ENCODE results near the gene DNAAF9.
"Not testable (repeated sequence)": the region's sequence is repeated elsewhere in the genome, so short reads cannot be mapped to it uniquely, and the experiment has no call there.

DNAAF9 gene

GRCh38 chr20:3407040-3407770 lies at the start of gene DNAAF9:
Gene DNAAF9 (minus strand): TSS chr20:3407669. CDS start chr20:3407557, 112 bp downstream.
- peak in 1 of 2 donors; percentile 18 for DNase-seq (ENCODE audit: low read depth in 2 of 2)

GRCh38 chr20:3456648-3457047 lies 49.2 kb upstream of the DNAAF9 start:
- DNase-seq (ENCODE audit: low read depth in 2 of 2), result no peak

- no peak for DNase-seq (ENCODE audit: low read depth in 2 of 2)
Measured at GRCh38 chr20:3454831-3455230, 47.4 kb upstream of the DNAAF9 start.

- no peak for DNase-seq (ENCODE audit: low read depth in 2 of 2)
Measured at GRCh38 chr20:3452690-3453089, 45.2 kb upstream of the DNAAF9 start.

GRCh38 chr20:3452136-3452535 lies 44.7 kb upstream of the DNAAF9 start:
- no peak for DNase-seq (ENCODE audit: low read depth in 2 of 2)

- no peak for DNase-seq (ENCODE audit: low read depth in 2 of 2)
Measured at GRCh38 chr20:3449319-3449718, 41.9 kb upstream of the DNAAF9 start.

GRCh38 chr20:3447321-3447720 lies 39.9 kb upstream of the DNAAF9 start:
- no peak for DNase-seq (ENCODE audit: low read depth in 2 of 2)

- DNase-seq (ENCODE audit: low read depth in 2 of 2), result no peak
Measured at GRCh38 chr20:3446779-3447178, 39.3 kb upstream of the DNAAF9 start.

- DNase-seq (ENCODE audit: low read depth in 2 of 2), result no peak
Measured at GRCh38 chr20:3436864-3437574, 29.6 kb upstream of the DNAAF9 start.

- no peak for DNase-seq (ENCODE audit: low read depth in 2 of 2)
Measured at GRCh38 chr20:3434232-3434631, 26.8 kb upstream of the DNAAF9 start.

- no peak for DNase-seq (ENCODE audit: low read depth in 2 of 2)
Measured at GRCh38 chr20:3433744-3434143, 26.3 kb upstream of the DNAAF9 start.

GRCh38 chr20:3432844-3433243 lies 25.4 kb upstream of the DNAAF9 start:
- DNase-seq (ENCODE audit: low read depth in 2 of 2), result no peak

GRCh38 chr20:3431109-3431508 lies 23.6 kb upstream of the DNAAF9 start:
- DNase-seq (ENCODE audit: low read depth in 2 of 2), result no peak

GRCh38 chr20:3430376-3431069 lies 23.1 kb upstream of the DNAAF9 start:
- DNase-seq (ENCODE audit: low read depth in 2 of 2), result no peak

GRCh38 chr20:3426766-3427165 lies 19.3 kb upstream of the DNAAF9 start:
- DNase-seq (ENCODE audit: low read depth in 2 of 2), result not testable (repeated sequence)

GRCh38 chr20:3423126-3423525 lies 15.7 kb upstream of the DNAAF9 start:
- no peak for DNase-seq (ENCODE audit: low read depth in 2 of 2)

GRCh38 chr20:3421985-3422384 lies 14.5 kb upstream of the DNAAF9 start:
- DNase-seq (ENCODE audit: low read depth in 2 of 2), result no peak

- DNase-seq (ENCODE audit: low read depth in 2 of 2), result no peak
Measured at GRCh38 chr20:3420211-3420707, 12.8 kb upstream of the DNAAF9 start.

GRCh38 chr20:3418161-3418560 lies 10.7 kb upstream of the DNAAF9 start:
- not testable (repeated sequence) for DNase-seq (ENCODE audit: low read depth in 2 of 2)

GRCh38 chr20:3414122-3414521 lies 6.7 kb upstream of the DNAAF9 start:
- no peak for DNase-seq (ENCODE audit: low read depth in 2 of 2)

- no peak for DNase-seq (ENCODE audit: low read depth in 2 of 2)
Measured at GRCh38 chr20:3413393-3413889, 6.0 kb upstream of the DNAAF9 start.
